GM18868 (cell line): Measurements from ENCODE around the gene NES.
A peak's percentile ranks its signal among the peaks of the same experiment; 100 is the strongest.

Experiments used
- ATAC-seq: cut with Tn5 transposase; IDR thresholded peaks from one replicate; pipeline ENCODE4 v1.9.1; 2021; ENCODE audit warnings: mild to moderate bottlenecking, moderate library complexity; ENCODE audit not compliant: unreplicated experiment

Gene NES

GRCh38 chr1:156676820-156677615, at the start of gene NES:
Gene NES, minus strand, starts transcription at chr1:156677407. Its CDS starts 143 bp downstream, at chr1:156677264.
- ATAC-seq, result no peak

GRCh38 chr1:156726549-156727226, 49.5 kb upstream of the NES start:
- no peak for ATAC-seq

- ATAC-seq, result peak; percentile 39
These were observed 48.6 kb upstream of the NES start for GRCh38 chr1:156725683-156726280.

GRCh38 chr1:156721535-156721934, 44.3 kb upstream of the NES start:
- ATAC-seq, result no peak

- ATAC-seq, result no peak
These were observed 43.9 kb upstream of the NES start for GRCh38 chr1:156721131-156721530.

- ATAC-seq, result no peak
These were observed 40.1 kb upstream of the NES start for GRCh38 chr1:156717351-156717750.

- ATAC-seq, result no peak
These were observed 37.6 kb upstream of the NES start for GRCh38 chr1:156714830-156715229.

GRCh38 chr1:156712626-156713025, 35.4 kb upstream of the NES start:
- ATAC-seq, result no peak

GRCh38 chr1:156711011-156711817, 34.0 kb upstream of the NES start:
- ATAC-seq, result no peak

- no peak for ATAC-seq
These were observed 32.7 kb upstream of the NES start for GRCh38 chr1:156709757-156710489.

GRCh38 chr1:156709031-156709430, 31.8 kb upstream of the NES start:
- ATAC-seq, result no peak

GRCh38 chr1:156708218-156708661, 31.0 kb upstream of the NES start:
- ATAC-seq, result no peak

- ATAC-seq, result no peak
These were observed 30.4 kb upstream of the NES start for GRCh38 chr1:156707417-156708217.

GRCh38 chr1:156706657-156707416, 29.6 kb upstream of the NES start:
- ATAC-seq, result no peak

GRCh38 chr1:156705918-156706656, 28.9 kb upstream of the NES start:
- no peak for ATAC-seq

GRCh38 chr1:156705321-156705917, 28.2 kb upstream of the NES start, which contains the start of gene CRABP2:
Gene CRABP2, minus strand, starts transcription at chr1:156705583. Its CDS starts 137 bp downstream, at chr1:156705446.
- no peak for ATAC-seq

- ATAC-seq, result no peak
These were observed 27.7 kb upstream of the NES start for GRCh38 chr1:156704930-156705320.
